ENCODE measurements around the gene SUMF2.
"Not testable (repeated sequence)": the region's sequence is repeated elsewhere in the genome, so short reads cannot be mapped to it uniquely, and the experiment has no call there.

The SUMF2 gene

GRCh38 chr7:56087445-56087844 is 23.4 kb downstream of the SUMF2 start:
- TF ChIP-seq CTCF (IDR thresholded peaks at IDR 0.05; ENCODE audit: insufficient read depth, missing control alignments) = no peak
- no peak for DNase-seq (ENCODE audit: insufficient read length, low spot score)
- FAIRE-seq = no peak

- DNase-seq (ENCODE audit: insufficient read length, low spot score) = no peak
These were observed 27.5 kb downstream of the SUMF2 start for GRCh38 chr7:56091591-56091990.

GRCh38 chr7:56092388-56092787 is 28.3 kb downstream of the SUMF2 start:
- DNase-seq (ENCODE audit: insufficient read length, low spot score); FAIRE-seq: not testable (repeated sequence)

More at GRCh38 chr7:56091591-56091990, 27.5 kb downstream of the SUMF2 start:
- no peak for TF ChIP-seq CTCF (IDR thresholded peaks at IDR 0.05; ENCODE audit: insufficient read depth, missing control alignments)
- no peak for FAIRE-seq

GRCh38 chr7:56092789-56093531 is 28.9 kb downstream of the SUMF2 start, which contains the start of gene PHKG1:
Gene PHKG1 (minus strand): TSS chr7:56092952. CDS start chr7:56088941, 4,011 bp downstream.
- FAIRE-seq (no peak), DNase-seq (ENCODE audit: insufficient read length, low spot score) (no peak)
- TF ChIP-seq CTCF (IDR thresholded peaks at IDR 0.05; ENCODE audit: insufficient read depth, missing control alignments) = peak; percentile 5

GRCh38 chr7:56097700-56098099 is 33.6 kb downstream of the SUMF2 start:
- no peak for TF ChIP-seq CTCF (IDR thresholded peaks at IDR 0.05; ENCODE audit: insufficient read depth, missing control alignments)
- FAIRE-seq (no peak), DNase-seq (ENCODE audit: insufficient read length, low spot score) (no peak)

GRCh38 chr7:56098187-56099008 is 34.3 kb downstream of the SUMF2 start:
- DNase-seq (ENCODE audit: insufficient read length, low spot score); FAIRE-seq: not testable (repeated sequence)

GRCh38 chr7:56099653-56100052 is 35.6 kb downstream of the SUMF2 start:
- FAIRE-seq = no peak
- no peak for TF ChIP-seq CTCF (IDR thresholded peaks at IDR 0.05; ENCODE audit: insufficient read depth, missing control alignments)

GRCh38 chr7:56104138-56104537 is 40.1 kb downstream of the SUMF2 start:
- not testable (repeated sequence) for DNase-seq (ENCODE audit: insufficient read length, low spot score); FAIRE-seq

More at GRCh38 chr7:56099653-56100052, 35.6 kb downstream of the SUMF2 start:
- DNase-seq (ENCODE audit: insufficient read length, low spot score) = no peak
